Measurements from ENCODE around the gene VTI1B.
A peak's percentile ranks its signal among the peaks of the same experiment; 100 is the strongest.

GRCh38 chr14:67622675-67623074 lies 51.8 kb downstream of the VTI1B start:
- TF ChIP-seq CTCF (IDR thresholded peaks at IDR 0.05) = no peak
- TF ChIP-seq POLR2A (IDR thresholded peaks at IDR 0.05) = peak in 1 of 2 donors; percentile 27
